HG03159 (cell line): ENCODE measurements around the gene CFLAR.
"Not testable (repeated sequence)": the region's sequence is repeated elsewhere in the genome, so short reads cannot be mapped to it uniquely, and the experiment has no call there.

ENCODE experiments used
- ATAC-seq: cut with Tn5 transposase; IDR thresholded peaks from one replicate; pipeline ENCODE4 v1.9.1; 2021; ENCODE audit warnings: mild to moderate bottlenecking, moderate library complexity; ENCODE audit not compliant: unreplicated experiment

CFLAR gene

GRCh38 chr2:201174687-201175086 lies 58.7 kb downstream of the CFLAR start:
- ATAC-seq = no peak

- no peak for ATAC-seq
Measured at GRCh38 chr2:201176081-201176481, 60.1 kb downstream of the CFLAR start.

GRCh38 chr2:201180010-201180409 lies 64.0 kb downstream of the CFLAR start:
- no peak for ATAC-seq

DNA sequence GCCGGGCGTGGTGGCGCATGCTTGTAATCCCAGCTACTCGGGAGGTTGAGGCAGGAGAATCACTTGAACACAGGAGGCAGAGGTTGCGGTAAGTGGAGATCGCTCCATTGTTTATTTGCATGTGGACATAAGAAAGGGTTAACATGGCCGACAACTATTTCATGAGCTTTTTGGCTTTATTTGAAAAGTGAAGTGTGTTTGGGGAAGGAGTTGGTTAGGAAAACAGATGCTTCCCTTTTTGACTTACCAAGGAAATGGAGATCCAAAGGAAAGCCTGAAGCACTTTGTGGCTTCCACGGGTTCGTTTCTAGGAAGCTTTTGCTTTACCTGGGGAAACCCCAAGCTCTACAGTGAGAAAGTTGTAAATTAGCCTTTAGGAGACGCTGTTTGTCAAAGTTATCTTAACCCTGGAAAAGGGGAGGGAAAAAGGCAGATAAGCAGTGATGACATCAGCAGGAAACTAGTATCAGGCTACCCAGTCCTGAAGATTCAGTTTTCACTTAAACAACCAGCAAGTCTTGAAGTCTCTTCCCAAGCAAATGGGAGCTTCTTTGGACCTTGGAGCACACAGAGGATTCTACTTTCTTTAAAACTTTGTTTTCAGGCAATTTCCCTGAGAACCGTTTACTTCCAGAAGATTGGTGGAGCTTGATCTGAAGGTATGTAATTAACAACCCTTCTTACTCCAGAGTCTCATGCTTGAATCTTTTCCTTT lies 66.8 kb downstream of the CFLAR start, which contains the start of gene CASP10:
Gene CASP10, plus strand, starts transcription at position 492 of the 715 bp plus-strand sequence. CDS start 2,637 bp downstream, outside the sequence.
- peak; percentile 47 for ATAC-seq

DNA sequence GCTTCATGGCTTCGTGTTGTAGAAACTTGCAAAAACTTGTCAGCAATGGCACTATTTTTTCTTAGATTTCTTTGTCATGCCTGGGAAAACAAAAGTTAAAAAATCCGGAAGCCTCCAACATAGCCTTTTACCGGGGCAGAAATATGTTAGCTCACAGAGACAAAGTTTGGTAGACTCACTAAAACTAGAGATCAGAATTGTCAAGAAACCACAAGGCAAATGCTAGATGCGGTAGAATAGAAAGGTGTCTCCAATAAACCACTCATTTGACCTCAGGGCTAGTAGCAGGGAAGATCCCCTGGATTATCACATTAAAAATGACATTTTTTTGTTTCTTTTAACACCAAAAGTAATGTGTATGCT lies 67.4 kb downstream of the CFLAR start:
- no peak for ATAC-seq

DNA sequence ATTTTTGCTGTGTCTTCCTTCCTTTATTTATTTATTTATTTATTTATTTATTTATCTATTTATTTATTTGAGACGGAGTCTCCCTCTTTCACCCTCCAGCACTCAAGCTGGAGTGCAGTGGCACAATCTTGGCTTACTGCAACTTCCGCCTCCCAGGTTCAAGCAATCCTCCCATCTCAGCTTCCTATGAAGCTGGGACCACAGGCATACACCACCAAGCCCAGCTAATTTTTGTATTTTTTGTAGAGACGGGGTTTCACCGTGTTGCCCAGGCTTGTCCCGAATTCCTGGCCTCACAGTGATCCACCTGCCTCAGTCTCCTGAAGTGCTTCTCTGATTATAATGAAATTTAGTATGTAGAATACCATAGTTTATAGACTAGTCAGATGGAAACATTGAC lies 67.9 kb downstream of the CFLAR start:
- not testable (repeated sequence) for ATAC-seq

DNA sequence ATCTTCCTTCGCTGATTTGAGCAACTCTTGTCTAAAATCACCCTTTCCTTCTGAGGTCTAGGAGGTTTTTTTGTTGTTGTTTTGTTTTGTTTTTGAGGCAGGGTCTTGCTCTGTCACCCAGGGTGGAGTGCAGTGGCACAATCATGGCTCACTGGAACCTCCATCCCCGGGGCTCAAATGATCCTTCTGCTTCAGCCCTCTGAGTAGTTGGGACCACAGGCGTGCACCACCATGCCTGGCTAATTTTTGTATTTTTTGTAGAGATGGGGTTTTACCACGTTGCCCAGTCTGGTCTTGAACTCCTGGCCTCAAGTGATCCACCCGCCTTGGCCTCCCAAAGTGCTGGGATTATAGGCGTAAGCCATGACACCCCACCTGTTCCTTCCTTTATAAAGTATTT lies 68.3 kb downstream of the CFLAR start:
- ATAC-seq = not testable (repeated sequence)

- ATAC-seq = no peak
Measured at GRCh38 chr2:201185863-201186262, 69.9 kb downstream of the CFLAR start.

- ATAC-seq = no peak
Measured at GRCh38 chr2:201186982-201187381, 71.0 kb downstream of the CFLAR start.

GRCh38 chr2:201188449-201188848 lies 72.5 kb downstream of the CFLAR start:
- no peak for ATAC-seq

DNA sequence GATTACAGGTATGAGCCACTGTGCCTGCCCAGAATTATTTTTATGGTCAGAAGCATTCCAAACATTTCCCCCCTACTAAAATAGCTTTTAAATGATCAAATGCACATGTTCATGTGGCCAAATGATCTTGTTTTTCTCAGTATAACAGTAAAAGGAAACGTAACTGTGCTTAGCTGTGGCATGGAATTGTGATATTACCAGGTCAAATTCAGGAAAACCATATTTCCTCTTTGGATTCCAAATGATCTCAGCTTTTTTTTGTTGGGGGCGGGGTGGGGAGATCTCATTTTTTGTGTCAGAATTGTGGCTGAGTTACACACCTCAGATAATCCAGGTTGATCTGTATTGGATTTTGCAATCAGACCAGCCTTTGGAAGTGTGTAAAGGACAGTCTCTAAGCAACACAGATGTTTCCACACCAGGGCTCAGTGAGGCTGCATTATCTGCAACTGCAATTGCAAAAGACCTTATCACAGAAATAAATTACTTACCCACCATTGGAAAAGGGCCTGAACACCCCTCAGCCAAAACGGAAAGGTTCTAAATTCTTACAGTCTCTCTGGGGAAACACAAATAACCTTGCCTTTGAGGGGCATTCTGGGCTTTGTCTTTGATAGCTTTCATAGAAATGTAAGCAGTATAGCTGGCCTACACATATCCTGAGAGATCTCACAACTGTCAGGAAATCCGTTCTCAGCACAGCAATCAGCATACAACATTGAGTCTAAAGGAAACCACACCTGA lies 75.3 kb downstream of the CFLAR start:
- ATAC-seq = no peak

GRCh38 chr2:201194097-201194496 lies 78.1 kb downstream of the CFLAR start:
- ATAC-seq = peak; percentile 95

DNA sequence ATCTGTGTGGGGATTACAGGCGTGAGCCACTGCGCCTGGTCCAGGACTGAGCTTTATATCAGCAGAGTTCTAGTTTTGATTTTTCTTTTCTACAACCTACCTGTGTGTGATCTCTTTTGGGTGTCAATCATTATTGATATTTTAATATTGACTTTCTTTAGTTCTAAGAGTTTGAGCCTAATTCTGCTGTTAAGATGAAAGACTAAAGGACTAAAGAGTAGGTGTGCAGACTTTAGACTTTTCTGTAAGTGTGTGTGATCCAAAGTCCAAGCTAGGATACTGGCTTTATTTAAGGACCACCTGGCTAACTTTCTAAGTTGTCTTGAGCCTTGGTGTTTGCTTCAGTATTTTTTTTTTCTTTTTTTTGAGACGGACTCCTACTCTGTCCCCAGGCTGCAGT lies 79.4 kb downstream of the CFLAR start:
- no peak for ATAC-seq

- no peak for ATAC-seq
Measured at GRCh38 chr2:201196003-201196402, 80.0 kb downstream of the CFLAR start.

- no peak for ATAC-seq
Measured at GRCh38 chr2:201196803-201197202, 80.8 kb downstream of the CFLAR start.

DNA sequence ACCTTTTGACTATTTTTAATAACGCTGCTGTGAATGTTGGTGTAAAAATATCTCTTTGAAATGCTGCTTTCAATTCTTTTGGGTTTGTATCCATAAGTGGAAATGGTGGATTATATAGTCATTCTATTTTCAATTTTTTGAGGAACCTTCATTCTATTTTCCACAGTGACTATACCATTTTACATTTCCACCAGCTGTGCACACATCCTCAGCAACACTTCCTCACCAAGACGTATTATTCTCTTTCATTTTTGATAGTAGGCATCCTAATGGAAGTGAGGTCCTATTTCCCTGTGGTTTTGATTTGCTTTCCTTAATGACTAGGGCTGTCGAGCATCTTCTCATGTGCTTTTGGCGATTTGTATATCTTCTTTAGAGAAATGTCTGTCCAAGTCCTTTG lies 81.8 kb downstream of the CFLAR start:
- no peak for ATAC-seq

DNA sequence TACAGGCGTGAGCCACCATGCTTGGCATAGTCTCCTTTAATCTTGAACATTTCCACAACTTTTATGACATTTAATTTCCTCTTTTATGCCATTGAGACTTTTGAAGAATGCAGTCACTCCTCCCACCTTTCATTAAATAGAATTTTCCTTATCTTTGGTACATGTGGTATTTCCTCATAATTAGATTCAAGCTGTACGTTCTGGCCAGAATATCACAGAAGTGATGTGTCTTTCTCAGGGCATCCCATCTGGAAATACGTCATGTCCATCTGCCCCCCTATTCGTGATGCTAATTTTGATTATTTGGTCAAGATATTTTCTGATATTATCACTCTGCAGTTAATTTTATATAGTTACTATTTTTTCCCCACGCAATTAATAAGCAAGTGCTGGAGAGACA lies 83.9 kb downstream of the CFLAR start:
- ATAC-seq = no peak

GRCh38 chr2:201200345-201200744 lies 84.4 kb downstream of the CFLAR start:
- no peak for ATAC-seq

DNA sequence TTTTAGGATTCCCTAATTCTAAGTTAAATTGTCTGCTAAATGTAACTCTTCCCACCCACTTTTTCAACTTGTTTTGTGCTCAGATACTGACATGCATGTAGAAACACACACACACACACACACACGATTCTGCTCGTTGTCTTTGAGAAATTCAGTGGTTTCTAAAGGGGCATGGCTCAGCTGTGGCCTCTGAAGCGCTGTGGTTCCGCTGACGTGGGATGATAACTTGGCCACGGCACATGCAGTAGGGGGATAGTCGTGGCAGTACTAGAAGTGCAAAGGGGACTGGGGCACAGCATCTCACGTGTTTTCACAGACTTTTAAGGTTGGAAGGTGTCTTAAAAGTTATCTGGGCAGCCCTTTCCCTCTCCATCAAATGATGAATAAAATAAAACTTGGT lies 85.4 kb downstream of the CFLAR start:
- ATAC-seq = no peak

GRCh38 chr2:201203916-201204654 lies 88.1 kb downstream of the CFLAR start:
- ATAC-seq = no peak

GRCh38 chr2:201204655-201205514 lies 88.9 kb downstream of the CFLAR start:
- ATAC-seq = no peak
